Hematopoietic multipotent progenitor cell treated with erythropoietin and hydrocortisone succinate and interleukin-3 and kit ligand, for 8 days (in vitro differentiated cells): Measurements from ENCODE around the gene OXCT2.
"Not testable (repeated sequence)": the region's sequence is repeated elsewhere in the genome, so short reads cannot be mapped to it uniquely, and the experiment has no call there.

Experiments used
- DNase-seq: peaks from one replicate; pipeline ENCODE4 v3.0.0-alpha.2; 2015

Gene OXCT2

DNA sequence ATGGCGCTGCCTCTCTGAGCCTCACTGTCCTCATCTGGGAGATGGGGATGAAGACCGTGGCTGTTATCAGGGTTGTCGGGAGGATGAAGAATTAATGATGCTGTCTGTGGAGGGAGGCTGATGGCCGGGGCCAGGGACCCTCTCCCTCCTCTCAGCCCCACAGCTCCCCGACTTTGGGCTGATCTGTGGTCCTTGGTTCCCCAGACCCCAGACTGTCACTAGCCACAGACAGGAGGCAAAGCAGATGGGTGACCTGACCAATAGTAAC, 15.9 kb upstream of the OXCT2 start:
- DNase-seq: not testable (repeated sequence)

DNA sequence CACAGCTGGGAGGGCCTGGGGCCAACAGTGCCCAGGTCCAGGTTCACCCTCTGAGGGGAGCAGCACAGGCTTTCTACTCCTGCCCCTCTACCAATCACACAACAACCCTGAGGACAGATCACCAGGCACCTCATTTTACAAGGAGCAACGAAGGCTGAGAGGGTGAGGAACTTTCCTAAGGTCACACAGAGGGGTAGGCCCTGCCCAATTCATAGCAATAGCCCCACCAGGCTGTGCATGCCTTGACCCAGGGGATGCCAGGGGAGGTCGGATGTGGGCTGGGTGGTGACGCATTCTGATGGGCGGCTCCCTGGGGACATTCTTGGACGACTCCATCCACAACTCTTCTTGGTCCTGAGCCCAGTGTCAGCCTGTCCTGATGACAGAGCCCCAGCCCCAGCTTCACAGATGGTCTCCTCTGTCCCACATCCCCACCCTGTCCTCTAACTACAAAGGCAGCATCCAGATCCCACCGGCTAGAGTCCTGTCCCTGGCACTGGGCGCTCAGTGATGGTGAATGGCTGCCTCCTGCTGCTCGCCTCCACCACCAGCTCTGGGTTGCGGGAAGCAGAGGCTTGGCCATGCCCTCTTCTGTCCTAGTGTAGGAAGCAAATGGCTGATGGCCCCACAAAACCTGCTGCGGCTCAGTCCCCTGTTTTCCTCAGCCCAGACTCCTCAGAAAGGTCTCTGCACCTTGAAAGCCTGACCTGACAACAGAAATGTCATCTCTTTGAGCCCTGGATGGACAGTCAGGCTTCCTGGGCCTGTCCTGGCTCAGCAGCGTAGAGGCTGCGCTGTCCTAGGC, 15.4 kb upstream of the OXCT2 start:
- DNase-seq: not testable (repeated sequence)

DNA sequence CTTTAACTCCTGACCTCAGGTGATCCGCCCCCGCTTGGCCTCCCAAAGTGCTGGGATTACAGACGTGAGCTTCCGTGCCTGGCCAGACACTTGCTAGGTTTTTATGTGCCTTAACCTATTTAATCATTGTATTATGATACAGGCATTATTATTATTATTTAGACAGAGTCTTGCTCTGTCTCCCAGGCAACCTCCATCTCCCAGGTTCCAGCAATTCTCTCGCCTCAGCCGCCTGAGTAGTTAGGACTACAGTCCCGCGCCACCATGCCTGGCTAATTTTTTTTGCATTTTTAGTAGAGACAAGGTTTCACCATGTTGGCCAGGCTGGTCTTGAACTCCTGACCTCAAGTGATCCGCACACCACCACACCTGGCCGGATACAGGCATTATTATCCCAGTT, 11.5 kb upstream of the OXCT2 start:
- DNase-seq: not testable (repeated sequence)

DNA sequence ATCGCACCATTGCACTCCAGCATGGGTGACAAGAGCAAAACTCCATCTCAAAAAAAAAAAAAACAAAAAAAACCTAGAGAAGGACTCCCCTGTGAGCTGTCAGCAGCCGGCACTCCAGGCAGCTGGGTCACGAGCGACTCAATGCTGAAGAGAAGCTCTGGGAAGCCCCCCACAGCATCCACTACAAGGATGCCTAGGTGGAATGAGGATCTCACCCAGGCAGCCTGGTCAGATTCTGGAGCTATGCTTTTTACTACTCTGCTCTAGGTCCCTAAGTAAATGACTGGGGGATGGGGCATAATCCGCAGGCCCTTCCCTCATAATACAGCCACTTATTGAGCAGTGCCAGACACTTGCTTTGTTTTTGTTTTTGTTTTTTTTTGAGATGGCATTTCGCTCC, 11.0 kb upstream of the OXCT2 start:
- no peak for DNase-seq

DNA sequence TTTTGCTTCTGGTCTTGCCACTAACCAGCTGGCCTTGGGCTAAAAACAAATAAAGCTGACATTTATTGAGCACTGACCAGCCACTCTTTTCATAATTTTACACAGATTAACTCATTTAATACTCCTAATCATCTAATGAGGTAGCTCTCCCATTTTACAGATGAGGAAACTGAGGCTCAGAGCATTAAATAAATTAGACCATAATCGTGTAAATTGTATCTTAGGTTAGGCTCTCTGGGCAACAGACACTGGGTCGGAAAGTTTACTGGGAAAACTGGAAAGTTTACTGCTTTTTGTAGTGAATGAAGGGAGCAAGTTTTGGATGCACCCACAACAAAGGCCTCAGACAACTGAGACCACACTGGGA, 10.2 kb upstream of the OXCT2 start:
- no peak for DNase-seq

DNA sequence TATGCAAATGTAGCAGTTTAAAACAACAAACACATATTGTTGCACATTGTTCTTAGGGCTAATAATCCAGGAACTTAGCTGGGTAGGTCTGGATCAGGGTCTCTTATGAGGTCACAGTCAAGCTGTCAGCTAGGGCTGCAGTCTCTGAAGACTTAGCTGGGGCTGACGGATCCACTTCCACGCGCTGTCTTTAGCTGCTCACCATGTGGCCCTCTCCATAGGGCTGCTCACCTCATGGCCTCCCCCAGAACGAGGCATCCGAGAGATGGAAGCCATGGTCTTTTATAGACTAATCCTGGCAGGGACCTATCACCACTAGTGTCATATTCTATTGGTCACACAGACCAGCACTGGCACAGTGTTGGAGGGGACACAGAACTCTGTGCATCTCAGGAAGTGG, 8.7 kb upstream of the OXCT2 start:
- no peak for DNase-seq

DNA sequence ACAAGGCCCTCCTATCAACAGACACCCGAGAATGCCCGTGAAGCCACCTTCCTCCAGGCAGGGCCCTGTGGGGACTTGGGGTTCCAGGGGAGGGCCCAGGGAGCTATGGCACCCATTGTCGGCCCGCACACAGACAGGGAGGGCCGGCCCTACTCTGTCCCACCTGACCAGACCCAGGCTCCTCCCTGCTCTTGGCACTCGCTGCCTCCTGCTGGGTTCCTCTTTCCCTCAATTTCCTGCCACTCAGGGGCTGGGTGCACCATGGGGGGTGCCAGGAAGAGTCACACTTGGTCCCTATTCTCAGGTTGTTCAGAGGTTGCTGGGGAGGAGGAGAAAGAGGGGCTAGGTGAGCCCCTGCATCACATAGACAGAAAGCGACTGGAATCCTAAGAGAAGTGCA, 8.0 kb upstream of the OXCT2 start:
- DNase-seq: no peak

DNA sequence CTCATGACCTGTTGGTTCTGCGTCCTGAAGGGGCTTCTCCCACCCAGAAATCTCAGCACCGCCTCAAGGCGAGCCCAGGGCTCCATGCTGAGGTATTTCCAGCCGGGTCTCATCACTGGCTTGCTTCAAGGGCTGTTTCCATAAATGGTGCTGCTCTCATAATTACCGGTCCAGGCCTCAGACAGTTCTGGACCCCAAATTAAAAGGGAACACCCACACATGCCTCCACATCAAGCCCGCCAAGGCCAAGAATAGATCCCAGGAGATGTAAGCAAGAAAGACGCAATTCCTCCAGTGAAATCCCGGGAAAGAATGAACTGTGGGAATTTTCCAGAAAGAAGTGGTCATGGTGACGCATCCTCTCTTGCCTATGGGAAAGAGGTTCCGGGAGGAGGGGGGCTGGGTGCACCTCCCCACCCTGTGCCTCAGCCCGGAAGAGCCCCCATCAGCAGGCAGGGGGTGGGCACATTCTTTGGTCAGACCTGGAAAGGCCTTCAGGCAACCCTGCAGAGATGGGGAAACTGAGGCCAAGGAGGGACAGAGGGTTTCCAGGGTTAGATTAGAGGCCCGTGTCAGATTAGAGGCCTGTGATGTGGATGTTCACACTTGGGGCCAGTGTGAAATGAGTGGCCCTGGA, 7.4 kb upstream of the OXCT2 start:
- not testable (repeated sequence) for DNase-seq

DNA sequence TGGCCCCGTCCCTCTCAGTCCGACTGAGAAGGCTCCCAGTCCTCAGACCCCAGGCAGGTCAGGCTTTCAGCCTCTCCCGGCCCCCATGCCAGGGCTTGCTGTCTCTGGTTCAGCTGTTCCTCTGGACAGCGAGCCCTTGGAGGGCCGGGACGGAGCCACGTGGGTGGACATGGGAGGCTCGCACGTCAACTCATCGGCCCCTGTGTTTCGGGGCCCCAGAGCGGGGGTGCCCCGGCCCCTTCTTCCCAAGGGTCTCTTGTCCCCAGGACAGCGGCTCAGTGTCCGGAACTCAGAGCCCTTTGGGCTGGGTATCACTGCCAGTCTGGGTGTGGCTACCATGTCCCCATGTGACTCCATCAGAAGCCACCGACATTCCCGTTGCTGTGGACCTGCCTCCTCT, 6.7 kb upstream of the OXCT2 start:
- not testable (repeated sequence) for DNase-seq

DNA sequence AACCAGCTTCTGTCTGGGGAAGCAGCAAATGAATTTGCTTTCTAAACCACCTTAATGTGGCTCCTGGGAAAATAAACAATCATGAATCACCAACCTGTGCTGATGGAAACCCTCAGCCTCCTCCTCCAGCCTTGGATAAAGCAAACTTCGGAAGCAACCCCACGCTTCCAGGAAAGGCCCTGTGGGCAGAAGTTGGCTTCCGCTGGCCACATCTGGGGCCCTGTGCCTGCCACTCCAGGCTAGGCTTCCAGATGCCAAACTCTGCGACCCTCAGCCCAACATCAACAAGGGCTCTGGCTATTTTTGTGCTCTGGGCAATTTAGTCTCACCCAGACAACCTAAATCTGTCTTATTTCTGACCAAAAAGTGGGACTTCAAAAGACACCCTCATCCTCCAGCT, 6.2 kb upstream of the OXCT2 start:
- no peak for DNase-seq

DNA sequence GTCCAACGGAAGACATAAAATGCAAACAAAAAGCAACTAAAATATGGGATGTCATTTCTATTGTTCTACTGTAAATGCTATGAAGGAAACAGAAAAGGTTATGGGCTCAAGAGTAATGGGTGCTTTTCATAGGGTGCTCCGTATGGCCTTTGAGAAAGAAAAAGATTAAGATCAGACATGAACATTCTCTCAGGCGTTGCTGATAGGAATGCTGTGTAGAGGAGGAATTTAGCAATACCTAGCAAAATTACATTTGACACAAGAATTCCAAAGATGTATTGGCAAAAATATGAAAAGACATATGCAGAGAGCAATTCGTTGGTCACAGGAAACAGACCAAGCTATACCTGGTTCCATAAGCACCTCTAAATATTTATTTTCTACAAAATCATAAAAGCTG, 5.7 kb upstream of the OXCT2 start:
- no peak for DNase-seq

DNA sequence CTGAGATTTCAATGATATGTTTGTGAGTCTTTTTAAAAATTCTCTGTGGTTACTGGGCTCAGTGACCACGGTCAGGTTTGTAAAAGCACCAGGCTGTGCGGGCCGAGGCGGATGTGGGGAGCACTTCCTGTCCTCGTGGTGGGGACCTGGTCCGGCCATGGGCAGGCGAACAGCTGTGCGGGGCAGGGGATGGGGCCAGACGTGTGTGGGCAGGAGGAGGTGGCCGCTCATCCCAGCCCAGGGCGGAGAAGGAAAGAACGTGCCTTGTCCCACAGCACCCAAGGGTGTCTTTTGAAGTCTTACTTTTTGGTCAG, 5.2 kb upstream of the OXCT2 start:
- no peak for DNase-seq

DNA sequence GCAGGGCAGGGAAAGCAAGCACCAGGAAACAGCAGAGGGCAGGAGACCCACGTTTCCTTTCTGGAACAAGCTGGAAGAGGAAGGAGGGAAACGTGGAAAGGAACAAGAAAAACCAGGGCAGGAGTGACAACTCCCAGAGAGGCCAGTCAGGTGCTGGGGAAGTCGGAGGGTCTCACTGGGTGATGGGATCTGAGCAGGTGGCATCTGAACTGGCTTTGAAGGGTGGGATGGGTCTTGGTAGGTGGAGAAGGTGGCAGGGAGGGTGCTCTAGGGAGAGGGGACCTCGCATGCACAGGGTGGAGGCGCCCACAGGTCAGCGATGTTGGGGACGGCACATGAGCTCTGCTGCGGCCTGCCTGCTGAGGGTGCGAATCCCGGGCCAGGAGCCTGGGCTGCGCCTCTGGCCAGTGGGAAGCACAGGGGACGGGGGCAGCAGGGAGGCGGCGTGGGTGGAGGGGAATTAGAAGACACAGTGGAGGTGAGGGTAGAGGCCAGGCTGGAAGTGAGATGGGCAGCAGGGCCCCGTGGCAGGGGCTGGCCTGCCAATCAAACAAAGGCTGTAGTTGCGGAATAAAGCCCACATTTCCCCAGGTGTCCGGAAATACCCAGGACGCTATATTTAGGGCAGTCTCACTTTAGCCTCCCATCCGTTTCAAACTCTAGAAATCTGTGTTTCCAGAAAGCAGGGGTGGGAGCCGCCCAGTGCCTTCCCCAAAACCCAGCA, 4.7 kb upstream of the OXCT2 start:
- DNase-seq: not testable (repeated sequence)

DNA sequence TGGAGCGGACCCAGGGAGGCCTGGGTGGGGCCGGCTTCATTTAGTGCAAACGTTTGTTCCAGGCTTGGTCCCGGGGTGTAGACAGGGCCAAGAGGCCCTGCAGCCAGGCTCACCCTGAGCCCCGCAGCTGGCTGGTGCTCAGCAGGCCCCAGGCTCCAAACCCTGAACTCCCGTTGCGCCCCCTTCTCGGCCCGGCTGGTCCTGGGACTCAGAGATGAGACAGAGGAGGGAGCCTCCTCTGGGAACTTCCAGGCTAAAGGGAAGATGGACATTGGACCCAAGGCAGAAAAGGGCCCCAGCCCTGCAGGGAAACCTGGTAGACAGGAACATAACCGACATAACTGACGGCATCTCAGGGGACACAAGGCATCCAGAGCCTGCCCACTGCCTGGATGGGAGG, 4.0 kb upstream of the OXCT2 start:
- DNase-seq: not testable (repeated sequence)

DNA sequence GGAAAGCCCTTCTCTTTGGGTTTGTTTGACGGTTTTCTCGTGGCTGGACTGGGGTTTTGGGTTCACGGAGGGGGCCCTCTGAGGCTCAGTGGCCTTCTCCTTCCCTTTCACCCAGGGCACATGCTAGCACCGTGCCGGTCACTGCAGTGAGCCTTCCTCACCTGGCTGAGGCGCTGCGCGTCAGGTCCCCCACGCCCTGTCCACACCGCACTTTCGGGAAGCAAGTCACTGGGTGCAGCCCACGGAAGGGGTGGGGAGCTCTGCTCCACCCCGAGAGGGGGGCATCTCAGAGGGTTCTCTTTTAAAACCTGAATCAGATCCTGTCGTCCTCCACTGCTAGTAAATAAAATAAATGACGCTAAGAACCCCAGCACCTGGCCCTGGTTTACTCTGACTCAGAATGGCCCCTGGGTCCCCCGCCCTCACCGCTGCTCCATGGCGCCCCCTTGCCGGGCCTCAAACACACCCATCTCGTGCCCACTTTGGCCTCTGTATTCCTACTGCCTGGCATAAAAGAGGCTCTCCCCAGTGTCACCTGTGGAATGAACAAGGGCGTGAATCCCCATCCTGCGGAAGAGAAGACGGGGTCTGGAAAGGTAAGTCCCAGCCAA, 2.3 kb upstream of the OXCT2 start:
- DNase-seq: not testable (repeated sequence)

DNA sequence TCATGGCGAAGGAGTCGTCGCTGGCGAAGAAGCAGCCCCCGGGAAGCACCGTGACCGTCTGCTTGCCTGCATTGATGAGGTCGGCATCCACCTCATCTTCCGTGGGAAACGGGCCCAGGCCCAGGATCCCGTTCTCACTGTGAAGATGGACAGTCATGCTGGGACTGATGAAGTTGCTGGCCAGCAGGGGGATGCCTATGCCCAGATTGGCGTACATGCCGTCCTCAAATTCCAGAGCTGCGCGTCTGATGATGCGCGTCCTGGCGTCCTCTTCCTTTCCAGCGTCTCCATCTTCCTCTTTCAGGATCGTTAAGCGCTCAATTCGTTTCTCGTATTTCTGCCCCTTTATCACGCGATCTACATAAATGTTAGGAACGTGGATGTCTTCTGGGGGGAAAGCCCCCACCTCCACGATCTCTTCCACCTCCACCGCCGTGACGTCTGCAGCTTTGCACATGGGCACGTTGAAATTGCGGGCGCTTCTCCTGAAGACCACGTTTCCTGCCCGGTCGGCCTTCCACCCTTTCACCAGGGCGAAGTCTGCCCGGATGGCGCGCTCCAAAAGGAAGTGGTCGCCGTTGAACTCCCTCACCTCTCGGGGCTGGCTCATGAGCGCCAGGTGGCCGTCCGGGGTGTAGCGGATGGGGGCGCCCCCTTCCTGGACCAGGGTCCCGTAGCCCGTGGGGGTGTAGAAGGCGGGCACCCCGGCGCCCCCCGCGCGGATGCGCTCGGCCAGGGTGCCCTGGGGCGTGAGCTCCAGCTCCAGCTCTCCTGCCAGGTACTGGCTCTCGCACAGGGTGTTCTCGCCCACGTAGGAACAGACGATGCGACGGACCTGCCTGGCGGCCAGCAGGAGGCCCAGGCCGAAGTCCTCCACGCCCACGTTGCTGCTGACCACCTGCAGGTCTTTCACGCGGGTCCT, 787 bp downstream of the OXCT2 start:
- DNase-seq: not testable (repeated sequence)

DNA sequence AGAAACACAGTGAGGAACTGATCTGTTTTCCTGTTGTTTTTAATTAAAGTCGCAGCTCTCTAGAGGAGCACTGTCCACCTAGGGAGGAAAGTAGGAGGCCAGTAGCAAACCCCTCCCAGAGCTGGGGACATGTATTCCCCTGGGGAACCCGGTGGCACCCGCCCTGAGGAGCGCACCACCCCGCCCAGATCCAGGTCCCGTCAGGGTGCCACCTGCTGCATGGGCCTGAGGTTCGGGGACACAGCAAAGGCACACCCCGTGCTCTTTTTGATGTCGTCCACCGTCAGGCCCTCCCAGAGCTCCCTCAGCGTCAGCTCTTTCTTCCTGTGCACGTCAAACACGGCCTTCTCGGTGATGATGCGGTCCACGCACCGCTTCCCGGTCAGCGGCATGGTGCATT, 1.6 kb downstream of the OXCT2 start:
- not testable (repeated sequence) for DNase-seq

DNA sequence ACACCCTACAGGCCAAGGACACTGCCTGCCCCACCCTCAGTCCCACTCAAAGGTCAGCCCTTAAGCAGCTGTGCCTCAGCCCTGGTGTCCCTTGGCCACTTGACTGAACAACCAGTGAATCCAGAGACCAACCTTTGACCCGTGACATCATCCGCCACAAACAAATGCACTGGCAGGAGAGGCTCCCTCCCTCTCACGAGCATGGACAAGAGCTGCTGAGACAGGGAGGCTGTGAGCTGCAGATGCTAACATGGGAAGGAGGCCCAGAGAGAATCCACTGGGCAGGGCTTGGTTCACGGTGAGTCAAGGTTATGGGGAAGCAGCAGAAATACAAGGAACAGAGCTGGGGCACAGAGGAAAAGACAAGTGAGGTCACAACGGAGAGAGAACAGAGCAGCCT, 4.7 kb downstream of the OXCT2 start:
- not testable (repeated sequence) for DNase-seq

DNA sequence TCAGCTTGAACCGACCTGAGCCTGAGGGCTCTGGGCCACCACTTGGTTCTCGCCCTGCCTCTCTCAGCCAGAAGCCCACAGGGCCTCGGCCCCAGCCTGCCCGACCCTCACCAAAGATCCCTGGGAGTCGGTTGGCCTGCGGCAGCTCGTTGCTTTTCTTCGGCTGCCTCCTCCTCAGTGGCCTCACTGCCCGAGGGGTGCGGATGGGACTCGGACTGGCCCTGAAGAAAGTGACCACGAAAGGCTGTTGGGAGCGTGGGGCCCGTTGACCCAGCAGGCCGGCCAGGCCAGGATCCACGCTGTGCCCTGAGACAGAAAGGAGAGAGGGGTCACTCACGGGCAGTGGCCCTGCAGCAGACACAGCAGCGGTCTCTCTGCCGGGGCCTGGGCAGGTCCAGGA, 6.6 kb downstream of the OXCT2 start:
- DNase-seq: not testable (repeated sequence)

DNA sequence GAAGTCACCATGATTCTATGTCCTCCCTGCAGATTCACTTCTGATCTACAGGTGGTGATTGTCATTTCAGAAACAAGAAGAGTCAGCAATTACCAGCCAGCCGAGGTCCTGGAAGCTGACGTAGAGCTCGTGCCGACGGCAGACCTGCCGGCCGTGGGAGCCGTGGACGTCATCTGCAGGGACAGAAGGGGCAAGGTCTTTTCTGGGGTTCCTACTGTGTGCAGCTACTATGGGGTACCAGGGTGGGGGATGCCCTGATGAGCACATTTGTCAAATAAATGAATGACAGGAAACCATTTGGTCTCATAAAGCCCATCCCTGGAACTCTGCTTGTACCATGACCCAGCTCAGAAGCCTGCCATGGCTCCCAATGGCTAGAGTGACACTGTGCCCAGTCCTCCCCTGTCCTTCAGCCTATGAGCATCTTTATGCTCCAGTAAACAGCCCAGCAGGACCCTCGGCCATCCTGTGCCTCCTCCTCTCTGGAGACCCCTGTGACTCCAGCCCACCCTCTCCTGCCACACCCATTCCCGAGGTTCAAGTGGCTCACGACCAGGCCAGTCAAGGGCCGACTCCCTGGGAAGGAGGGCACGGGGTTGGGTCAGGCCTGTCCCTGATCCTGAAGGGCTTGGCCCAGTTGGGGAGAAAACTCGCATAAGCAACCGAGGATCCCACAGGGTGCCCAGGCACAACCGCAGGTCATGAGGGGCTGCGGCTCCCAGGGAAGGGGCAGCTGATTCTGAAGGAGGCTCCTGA, 7.4 kb downstream of the OXCT2 start:
- DNase-seq: not testable (repeated sequence)

DNA sequence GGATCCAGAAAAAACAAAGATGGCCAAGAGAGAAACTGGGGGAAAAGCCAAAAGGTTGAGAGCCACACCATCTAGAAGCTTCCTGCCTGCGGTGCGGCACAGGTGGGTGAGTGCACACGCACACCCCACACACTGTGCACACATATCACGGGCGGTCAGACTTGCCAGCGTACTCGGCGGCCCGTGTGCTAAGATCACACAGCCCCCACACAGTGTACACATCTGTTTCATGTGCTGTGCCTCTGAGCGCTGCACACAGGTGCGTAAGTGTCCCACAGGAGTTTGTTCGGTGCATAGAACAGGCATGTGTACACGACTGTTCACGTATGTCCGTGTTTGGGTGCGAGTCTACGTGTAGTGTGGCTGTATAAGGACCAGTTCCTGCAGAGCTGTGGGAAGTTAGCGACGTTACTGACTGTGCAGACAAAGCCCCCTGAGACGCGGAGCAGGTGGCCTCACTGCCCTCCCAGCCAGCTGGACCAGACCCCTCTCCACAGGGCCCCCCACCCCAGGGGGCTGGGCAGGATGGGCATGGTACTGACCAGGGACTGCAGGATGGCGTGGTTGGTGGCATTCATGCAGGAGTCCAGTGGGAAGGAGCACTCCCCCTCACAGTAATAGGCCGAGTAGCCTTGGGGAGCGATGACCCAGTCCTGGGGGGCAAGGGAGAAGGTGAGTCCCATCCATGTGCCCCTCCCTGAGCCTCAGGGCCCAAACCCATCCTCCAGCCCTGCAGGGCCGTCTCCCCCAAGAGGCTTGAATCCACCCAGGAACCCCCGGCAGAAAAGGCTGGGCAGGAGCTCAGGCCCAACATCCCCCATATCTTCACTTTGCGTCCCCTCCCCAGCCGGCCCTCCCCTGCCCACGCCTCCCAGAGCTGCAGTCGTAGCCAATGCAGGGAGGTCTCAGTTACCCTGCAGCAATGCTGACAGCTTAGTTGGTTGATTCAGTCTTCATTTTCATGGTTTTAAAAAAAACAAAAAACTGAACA, 8.3 kb downstream of the OXCT2 start:
- DNase-seq: no peak
